Naive thymus-derived CD4-positive, alpha-beta T cell (primary cell): ENCODE measurements around the gene PLAU. TPM values are rescaled to one million over a fixed set of nuclear protein-coding genes. Genes with fewer than 3 reads are reported as not detected.
"Not testable (repeated sequence)": the region's sequence is repeated elsewhere in the genome, so short reads cannot be mapped to it uniquely, and the experiment has no call there.

Experiments used
- ATAC-seq: fragments of 150-1000 bp; cut with Tn5 transposase; 2 replicates; pipeline ENCODE4 v1.10.0; 2021; ENCODE audit warnings: mild to moderate bottlenecking, moderate library complexity
- CTCF ChIA-PET: fragments of 350-600 bp; sonication (Branson Sonifier 250); formaldehyde crosslinking; loops from one replicate; lab custom pipeline; 2021; ENCODE audit warnings: antibody characterized with exemption; lab: Charles Lee
- POLR2A ChIA-PET: fragments of 350-600 bp; sonication (Branson Sonifier 250); formaldehyde crosslinking; loops from one replicate; lab custom pipeline; 2021; ENCODE audit warnings: antibody characterized with exemption, inconsistent platforms; lab: Charles Lee
- DNase-seq, 9 donors: peaks; one replicate each; pipeline versions ENCODE4 v3.0.0 to v3.0.0-alpha.2; 2020 to 2022; ENCODE audit warnings: mixed read lengths in 1 of 9
- H3K27ac ChIP-seq: one replicate; pipeline ENCODE4 v1.7.0; 2013; ENCODE audit warnings: mild to moderate bottlenecking, low read depth, low read length, moderate library complexity
- H3K27me3 ChIP-seq, 2 donors: one replicate each; pipeline ENCODE4 v1.7.0; 2013; ENCODE audit warnings: low read length in 2 of 2, mild to moderate bottlenecking in 2 of 2, moderate library complexity in 2 of 2; ENCODE audit not compliant: control insufficient read depth in 2 of 2, insufficient read depth in 2 of 2
- H3K36me3 ChIP-seq, 3 experiments: 1 replicate in 2 of 3; 2 replicates in 1 of 3; pipeline ENCODE4 v1.7.0; 2013; ENCODE audit warnings: low read length in 3 of 3, mild to moderate bottlenecking in 3 of 3, moderate library complexity in 1 of 3; ENCODE audit not compliant: insufficient read depth in 3 of 3, control insufficient read depth in 2 of 3
- H3K4me1 ChIP-seq, 2 donors: one replicate each; pipeline ENCODE4 v1.7.0; 2013; ENCODE audit warnings: low read length in 2 of 2, mild to moderate bottlenecking in 2 of 2, moderate library complexity in 1 of 2; ENCODE audit not compliant: control insufficient read depth in 2 of 2, insufficient read depth in 2 of 2
- H3K4me3 ChIP-seq: 2 replicates; pipeline ENCODE4 v1.7.0; 2013; ENCODE audit warnings: mild to moderate bottlenecking, low read length
- H3K9me3 ChIP-seq, 3 experiments: 1 replicate in 2 of 3; 2 replicates in 1 of 3; pipeline ENCODE4 v1.7.0; 2013; ENCODE audit warnings: low read length in 3 of 3; ENCODE audit not compliant: control insufficient read depth in 2 of 3
- H3K27ac Mint-ChIP-seq, 9 donors: one replicate each; pipeline ENCODE4 v1.8.0; 2020 to 2022; ENCODE audit warnings: mixed read lengths in 9 of 9, mild to moderate bottlenecking in 8 of 9, moderate library complexity in 5 of 9, inconsistent platforms in 2 of 9
- H3K27me3 Mint-ChIP-seq, 5 donors: one replicate each; pipeline ENCODE4 v1.8.0; 2021 to 2022; ENCODE audit warnings: mixed read lengths in 5 of 5, mild to moderate bottlenecking in 1 of 5
- H3K36me3 Mint-ChIP-seq, 5 donors: one replicate each; pipeline ENCODE4 v1.8.0; 2020 to 2022; ENCODE audit warnings: mixed read lengths in 5 of 5, mild to moderate bottlenecking in 3 of 5, inconsistent platforms in 1 of 5
- H3K4me1 Mint-ChIP-seq, 7 donors: one replicate each; pipeline ENCODE4 v1.8.0; 2020 to 2022; ENCODE audit warnings: mixed read lengths in 7 of 7, mild to moderate bottlenecking in 3 of 7, inconsistent platforms in 1 of 7
- H3K4me3 Mint-ChIP-seq, 10 donors: one replicate each; pipeline ENCODE4 v1.8.0; 2020 to 2022; ENCODE audit warnings: mild to moderate bottlenecking in 10 of 10, mixed read lengths in 10 of 10, moderate library complexity in 6 of 10, inconsistent platforms in 2 of 10
- H3K9me3 Mint-ChIP-seq, 11 donors: one replicate each; pipeline ENCODE4 v1.8.0; 2020 to 2022; ENCODE audit warnings: mixed read lengths in 11 of 11, mild to moderate bottlenecking in 4 of 11, inconsistent platforms in 1 of 11, moderate library complexity in 1 of 11
- intact Hi-C, 2 donors: fragments of 100-400 bp; cut with micrococcal nuclease; formaldehyde crosslinking; loops; one replicate each; pipeline ENCODE4 v1.15.1; 2023
- polyA plus RNA-seq, 2 donors: library from polyadenylated mRNA; unstranded; fragments of 300-500 nt; fragmentation: Illumina TruSeq; gene quantifications; one replicate each; pipeline ENCODE4 v1.2.3, GENCODE V29; 2021
- total RNA-seq, 6 experiments: library from RNA in 5 of 6; stranded (reverse) in 5 of 6; gene quantifications; 1 replicate in 5 of 6; 2 replicates in 1 of 6; pipeline ENCODE4 v1.2.3 and lab custom pipeline; 2021 to 2026

PLAU gene
- total and polyA plus RNA-seq, 7 experiments from 2014 or later = 0.42 to 0.97 (median 0.78) TPM; not detected in 2

- H3K27ac ChIP-seq, H3K36me3 ChIP-seq, H3K27me3 Mint-ChIP-seq, H3K4me3 ChIP-seq, H3K9me3 Mint-ChIP-seq, H3K27me3 ChIP-seq, intact Hi-C loops, H3K4me1 ChIP-seq, DNase-seq, H3K36me3 Mint-ChIP-seq, POLR2A ChIA-PET, H3K27ac Mint-ChIP-seq, H3K4me3 Mint-ChIP-seq, ATAC-seq, H3K9me3 ChIP-seq: not testable (repeated sequence)
- CTCF ChIA-PET = interaction anchor here (1.8 to 13.0 kb wide), 4 partner anchors 11 to 191 kb away, joined by 4 to 301 read pairs (median 32); no protein-coding TSS in a partner anchor
- peaks cover 0 to 24% (median 0%) of the 10 kb centered on the region in 7 donors for H3K4me1 Mint-ChIP-seq
Measured at GRCh38 chr10:73890830-73891229, 20.1 kb upstream of the PLAU start.

GRCh38 chr10:73891540-73891939 is 19.4 kb upstream of the PLAU start:
- ATAC-seq (no peak), DNase-seq (no peak)
- Mint-ChIP-seq H3K27me3 (peaks cover 0 to 10% (median 0%) of the 10 kb centered on the region in 5 donors), H3K4me3 (no peak overlapping the region), H3K9me3 (no peaks in the 10 kb centered on the region), H3K36me3 (no peaks in the 10 kb centered on the region), H3K4me1 (peaks cover 0 to 18% (median 0%) of the 10 kb centered on the region in 7 donors), H3K27ac (no peak overlapping the region)
- Histone ChIP-seq H3K4me3 (no peak overlapping the region), H3K4me1 (no peaks in the 10 kb centered on the region), H3K9me3 (no peaks in the 10 kb centered on the region), H3K27me3 (no peaks in the 10 kb centered on the region), H3K36me3 (no peaks in the 10 kb centered on the region), H3K27ac (no peak overlapping the region)
- intact Hi-C loops = no loop called here
- ChIA-PET CTCF (interaction anchor here (0.7 to 13.0 kb wide), 5 partner anchors 11 to 201 kb away, joined by 3 to 301 read pairs (median 5); no protein-coding TSS in a partner anchor), POLR2A (no interaction called here)

- ATAC-seq (no peak), DNase-seq (no peak)
- ChIA-PET POLR2A (no interaction called here), CTCF (interaction anchor here (1.1 to 13.0 kb wide), 3 partner anchors 12 to 188 kb away, joined by 5 to 301 read pairs (median 18); no protein-coding TSS in a partner anchor)
- no peak overlapping the region for H3K4me3 Mint-ChIP-seq
- no peaks in the 10 kb centered on the region for H3K9me3 ChIP-seq
- intact Hi-C loops = no loop called here
- H3K27me3 ChIP-seq = no peaks in the 10 kb centered on the region
- no peak overlapping the region for H3K27ac ChIP-seq
- no peaks in the 10 kb centered on the region for H3K36me3 ChIP-seq
- H3K27me3 Mint-ChIP-seq = peaks cover 0 to 14% (median 0%) of the 10 kb centered on the region in 5 donors
- H3K4me1 ChIP-seq = no peaks in the 10 kb centered on the region
- H3K36me3 Mint-ChIP-seq = no peaks in the 10 kb centered on the region
- no peak overlapping the region for H3K27ac Mint-ChIP-seq
- H3K9me3 Mint-ChIP-seq = no peaks in the 10 kb centered on the region
- H3K4me3 ChIP-seq = no peak overlapping the region
- H3K4me1 Mint-ChIP-seq = peaks cover 0 to 13% (median 0%) of the 10 kb centered on the region in 7 donors
Measured at GRCh38 chr10:73892310-73893030, 18.5 kb upstream of the PLAU start.

- H3K27ac Mint-ChIP-seq = no peak overlapping the region
- H3K4me3 Mint-ChIP-seq = no peak overlapping the region
- peaks cover 0 to 11% (median 0%) of the 10 kb centered on the region in 7 donors for H3K4me1 Mint-ChIP-seq
- H3K27me3 Mint-ChIP-seq = peaks cover 0 to 14% (median 0%) of the 10 kb centered on the region in 5 donors
- ChIA-PET CTCF (interaction anchor here (13.0 kb wide), 1 partner anchor 48 kb away, joined by 301 read pairs; no protein-coding TSS in a partner anchor), POLR2A (no interaction called here)
- H3K36me3 Mint-ChIP-seq = no peaks in the 10 kb centered on the region
- no peak overlapping the region for H3K27ac ChIP-seq
- H3K27me3 ChIP-seq = no peaks in the 10 kb centered on the region
- intact Hi-C loops = no loop called here
- no peaks in the 10 kb centered on the region for H3K4me1 ChIP-seq
- no peaks in the 10 kb centered on the region for H3K9me3 ChIP-seq
- no peak overlapping the region for H3K4me3 ChIP-seq
- no peak for DNase-seq
- H3K36me3 ChIP-seq = no peaks in the 10 kb centered on the region
- no peak for ATAC-seq
- H3K9me3 Mint-ChIP-seq = no peaks in the 10 kb centered on the region
Measured at GRCh38 chr10:73893426-73893825, 17.5 kb upstream of the PLAU start.

GRCh38 chr10:73894245-73894971 is 16.5 kb upstream of the PLAU start:
- H3K9me3 ChIP-seq = no peaks in the 10 kb centered on the region
- Mint-ChIP-seq H3K27me3 (peaks cover 0 to 17% (median 0%) of the 10 kb centered on the region in 5 donors), H3K4me1 (peaks cover 0 to 6% (median 0%) of the 10 kb centered on the region in 7 donors), H3K27ac (no peak overlapping the region), H3K36me3 (no peaks in the 10 kb centered on the region), H3K4me3 (no peak overlapping the region), H3K9me3 (no peaks in the 10 kb centered on the region)
- H3K36me3 ChIP-seq = no peaks in the 10 kb centered on the region
- no peak for DNase-seq
- no peaks in the 10 kb centered on the region for H3K27me3 ChIP-seq
- ATAC-seq = no peak
- H3K4me3 ChIP-seq = no peak overlapping the region
- ChIA-PET POLR2A (no interaction called here), CTCF (interaction anchor here (1.1 to 13.0 kb wide), 2 partner anchors 8 to 47 kb away, joined by 4 to 301 read pairs; no protein-coding TSS in a partner anchor)
- intact Hi-C loops = no loop called here
- H3K27ac ChIP-seq = no peak overlapping the region
- no peaks in the 10 kb centered on the region for H3K4me1 ChIP-seq

- H3K4me3 Mint-ChIP-seq, intact Hi-C loops, H3K27ac Mint-ChIP-seq, DNase-seq, ATAC-seq, CTCF ChIA-PET, POLR2A ChIA-PET, H3K36me3 Mint-ChIP-seq, H3K9me3 Mint-ChIP-seq, H3K27me3 ChIP-seq, H3K4me1 Mint-ChIP-seq, H3K4me1 ChIP-seq, H3K36me3 ChIP-seq, H3K9me3 ChIP-seq, H3K27ac ChIP-seq, H3K4me3 ChIP-seq: not testable (repeated sequence)
- H3K27me3 Mint-ChIP-seq = peaks cover 0 to 22% (median 0%) of the 10 kb centered on the region in 5 donors
Measured at GRCh38 chr10:73895381-73895780, 15.6 kb upstream of the PLAU start.
